ENCODE data around the gene CX3CR1.
"Not testable (repeated sequence)": the region's sequence is repeated elsewhere in the genome, so short reads cannot be mapped to it uniquely, and the experiment has no call there.

Gene CX3CR1

DNA sequence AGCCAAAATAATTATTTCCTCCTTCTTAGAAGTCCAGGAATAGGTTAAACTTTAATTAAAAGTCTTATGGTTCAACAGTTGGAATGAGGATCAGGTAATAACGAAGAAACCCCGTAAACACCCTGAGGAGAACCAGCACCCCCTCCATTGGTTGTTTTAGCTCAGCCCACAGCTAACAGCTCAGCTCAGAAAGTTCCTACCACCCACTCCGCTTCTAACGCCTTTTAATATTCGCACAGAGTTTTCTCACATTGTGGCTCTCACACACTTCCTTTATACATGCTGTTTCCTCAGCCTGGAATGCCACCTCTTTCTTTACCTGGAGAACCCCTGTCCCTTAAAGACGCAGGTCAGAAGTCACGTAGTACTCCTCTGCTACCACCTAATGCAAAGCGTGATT is 17.0 kb downstream of the CX3CR1 start:
- no peak for DNase-seq

DNA sequence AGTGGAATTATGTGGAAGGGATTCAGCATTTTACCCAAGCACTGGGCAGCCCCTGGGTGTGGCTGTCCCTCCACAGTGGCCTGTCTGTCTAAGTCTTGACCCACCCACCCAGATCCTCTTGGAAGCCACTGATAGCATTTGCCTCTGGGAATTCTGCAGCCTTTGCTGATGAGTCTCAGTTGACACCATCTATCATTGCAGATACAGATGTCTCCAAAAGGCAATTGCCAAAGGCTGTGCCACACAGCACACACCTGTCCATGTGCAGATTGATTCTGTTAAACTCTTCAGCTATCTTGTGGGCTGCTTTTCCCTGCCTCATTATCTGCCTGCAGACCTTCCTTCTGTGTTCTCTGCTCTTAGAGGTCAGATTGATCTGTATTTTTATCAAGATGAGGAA is 18.1 kb downstream of the CX3CR1 start:
- DNase-seq, result no peak

GRCh38 chr3:39260957-39261356 is 18.9 kb downstream of the CX3CR1 start:
- DNase-seq, result peak; percentile 72

DNA sequence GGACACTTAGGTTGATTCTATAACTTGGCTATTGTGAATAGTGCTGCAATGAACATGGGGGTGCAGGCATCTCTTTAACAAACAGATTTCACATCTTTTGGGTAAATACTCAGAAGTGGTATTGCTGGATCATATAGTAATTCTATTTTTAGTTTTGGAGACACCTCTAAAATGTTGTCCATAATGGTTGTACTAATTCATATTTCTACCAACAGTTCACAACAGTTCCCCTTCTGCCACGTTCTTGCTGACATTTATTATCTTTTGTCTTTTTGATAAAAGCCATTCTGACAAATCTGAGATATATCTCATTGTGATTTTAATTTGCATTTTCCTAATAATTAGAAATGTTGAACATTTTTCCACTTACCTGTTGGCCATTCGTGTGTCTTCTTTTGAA is 19.5 kb downstream of the CX3CR1 start:
- DNase-seq, result no peak

DNA sequence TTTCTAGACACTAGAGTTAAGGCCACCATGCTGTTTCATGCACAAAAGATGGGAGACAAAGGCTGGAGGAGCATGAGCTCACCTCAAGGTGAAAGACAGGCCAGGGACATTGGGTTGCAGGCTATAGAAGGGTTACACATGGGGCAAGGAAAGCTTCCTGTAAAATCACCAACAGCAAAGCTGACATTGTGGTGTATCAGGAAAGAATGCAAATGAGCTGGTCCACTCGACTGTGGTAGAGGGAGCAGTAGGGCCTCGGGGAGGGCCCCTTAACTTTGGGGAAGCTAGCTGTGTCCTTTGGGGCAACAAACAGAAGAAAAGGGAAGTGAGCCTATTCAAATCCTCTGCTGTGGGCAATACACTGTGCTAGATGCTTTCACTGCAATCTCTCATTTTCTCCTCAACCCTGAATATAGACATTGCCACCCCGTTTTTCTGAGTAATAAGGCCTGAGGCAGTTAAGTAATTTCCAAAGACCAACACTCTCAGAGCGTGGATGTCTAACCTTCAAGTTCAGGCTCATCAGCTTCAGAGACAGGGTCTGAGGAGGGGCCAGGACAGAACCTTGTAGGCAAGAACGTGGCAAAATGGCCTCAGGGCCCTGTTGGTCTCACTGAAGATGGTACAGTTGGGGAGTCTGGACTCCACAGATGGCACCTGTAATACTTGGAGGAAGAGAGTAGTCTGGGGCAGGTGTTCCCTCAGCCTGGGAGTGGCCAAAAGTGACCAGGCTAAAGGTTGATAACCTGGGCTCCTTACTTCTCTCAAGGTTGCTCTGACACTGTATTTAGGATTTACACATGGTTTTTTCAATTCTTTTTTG is 24.1 kb downstream of the CX3CR1 start:
- DNase-seq, result peak; percentile 8

DNA sequence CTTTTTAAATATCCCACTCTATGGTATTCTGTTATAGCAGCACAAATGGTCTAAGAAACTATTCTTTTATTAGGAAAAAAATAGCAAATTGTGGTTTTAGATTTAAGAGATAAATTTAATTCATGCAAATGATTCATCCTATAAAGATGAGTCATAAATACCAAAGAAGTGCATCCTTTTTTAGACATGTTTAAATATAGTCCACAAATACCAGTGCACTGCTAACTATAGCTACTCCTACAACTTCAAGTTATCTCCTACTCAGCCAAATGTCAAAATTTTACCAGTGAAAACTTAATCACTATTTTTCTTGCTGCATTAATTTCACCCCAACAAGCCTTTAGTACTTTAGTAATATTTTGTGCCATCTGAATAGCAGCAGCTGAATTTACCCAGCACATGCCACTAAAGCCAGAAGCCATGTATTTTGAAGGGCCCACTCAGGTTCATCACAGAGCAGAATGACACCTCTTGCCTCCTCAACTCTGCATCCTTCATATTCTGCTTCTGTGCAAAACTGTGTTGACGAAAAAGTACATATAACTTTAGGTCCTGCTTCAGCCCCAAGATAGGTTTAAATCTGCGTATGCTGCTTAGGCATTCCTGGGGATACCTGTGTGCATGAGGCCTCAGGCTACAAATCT is 24.9 kb downstream of the CX3CR1 start:
- no peak for DNase-seq

GRCh38 chr3:39251576-39251975 is 28.3 kb downstream of the CX3CR1 start:
- DNase-seq, result no peak

- DNase-seq, result no peak
These were observed 29.6 kb downstream of the CX3CR1 start for GRCh38 chr3:39250116-39250747.

- peak; percentile 12 for DNase-seq
These were observed 30.3 kb downstream of the CX3CR1 start for GRCh38 chr3:39249453-39250115.

DNA sequence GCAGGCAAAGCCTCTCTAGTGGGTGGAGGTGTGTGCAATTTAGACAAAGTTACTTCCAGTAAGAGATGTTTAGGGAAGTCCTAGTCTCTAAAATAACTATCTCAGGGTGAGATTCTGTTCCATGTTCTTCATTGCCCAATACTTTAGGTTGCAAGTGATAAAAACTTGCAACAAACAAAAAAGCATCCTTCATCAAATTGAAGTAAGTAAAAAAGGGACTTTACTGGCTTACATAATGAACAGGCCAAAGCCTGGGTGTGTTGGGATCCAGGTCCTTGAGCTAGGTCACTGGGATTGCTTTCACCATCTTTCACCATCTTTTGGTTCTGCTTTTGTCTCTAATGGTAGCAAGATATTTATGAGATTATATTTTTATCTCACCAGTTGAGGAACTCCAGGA is 38.3 kb downstream of the CX3CR1 start:
- DNase-seq, result no peak

- DNase-seq, result no peak
These were observed 42.8 kb downstream of the CX3CR1 start for GRCh38 chr3:39237027-39237426.

DNA sequence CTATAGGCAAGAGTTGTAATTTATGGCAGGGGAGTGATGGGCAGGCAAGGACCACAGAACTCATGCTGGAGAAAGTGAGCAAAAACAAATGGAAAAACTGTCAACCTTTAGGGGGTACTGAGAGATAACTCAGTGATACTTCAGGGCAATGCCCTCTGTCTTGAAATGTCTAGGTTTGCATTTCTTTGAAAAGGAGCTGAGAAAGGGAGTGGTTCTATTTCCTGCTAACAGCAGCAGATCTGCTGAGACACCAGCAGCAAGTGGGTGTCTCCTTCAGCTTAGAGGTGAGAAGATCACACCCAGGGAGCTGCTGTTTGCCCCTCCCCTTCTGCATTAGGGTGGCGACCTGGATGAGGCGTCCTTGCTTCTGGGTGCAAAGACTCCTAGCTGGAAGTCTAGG is 45.2 kb downstream of the CX3CR1 start:
- DNase-seq, result peak; percentile 13

DNA sequence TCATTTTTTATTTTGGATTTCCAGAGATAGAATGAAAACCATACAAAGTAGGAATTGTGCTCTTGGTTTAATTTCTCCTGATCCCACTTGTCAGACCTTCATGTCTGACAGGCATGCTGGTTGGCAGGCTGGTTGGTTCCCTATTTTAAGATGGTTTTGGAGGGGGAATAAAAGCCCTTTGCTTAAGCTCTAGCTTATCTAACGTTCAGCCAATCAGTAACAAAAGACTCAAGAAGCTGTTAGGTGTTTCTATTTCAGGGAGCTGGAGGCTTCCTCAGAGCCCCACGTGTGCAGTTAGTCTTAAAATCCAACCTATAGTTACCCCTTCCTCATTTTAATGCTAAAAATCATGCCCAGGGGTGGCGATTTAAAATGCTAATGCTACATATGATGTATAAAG is 47.0 kb downstream of the CX3CR1 start:
- no peak for DNase-seq

DNA sequence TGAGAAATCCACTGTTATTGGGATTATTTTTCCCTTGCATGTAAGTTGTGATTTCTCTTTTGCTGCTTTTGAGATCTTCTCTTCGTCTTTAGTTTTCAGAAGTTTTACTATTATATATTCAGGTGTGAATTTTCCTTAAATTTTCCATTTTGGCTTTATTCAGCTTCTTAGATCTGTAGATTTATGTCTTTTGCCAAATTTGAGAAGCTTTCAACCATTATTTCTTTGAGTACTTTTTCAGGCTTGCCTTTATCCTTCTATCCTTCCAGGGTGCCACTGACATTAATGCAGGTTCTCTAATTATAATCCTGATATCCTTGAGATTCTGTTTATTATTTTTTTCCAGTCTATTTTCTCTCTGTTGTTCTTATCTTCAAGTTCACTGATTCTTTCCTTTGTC is 49.4 kb downstream of the CX3CR1 start:
- DNase-seq, result no peak

- DNase-seq, result no peak
These were observed 51.3 kb downstream of the CX3CR1 start for GRCh38 chr3:39228496-39228895.

DNA sequence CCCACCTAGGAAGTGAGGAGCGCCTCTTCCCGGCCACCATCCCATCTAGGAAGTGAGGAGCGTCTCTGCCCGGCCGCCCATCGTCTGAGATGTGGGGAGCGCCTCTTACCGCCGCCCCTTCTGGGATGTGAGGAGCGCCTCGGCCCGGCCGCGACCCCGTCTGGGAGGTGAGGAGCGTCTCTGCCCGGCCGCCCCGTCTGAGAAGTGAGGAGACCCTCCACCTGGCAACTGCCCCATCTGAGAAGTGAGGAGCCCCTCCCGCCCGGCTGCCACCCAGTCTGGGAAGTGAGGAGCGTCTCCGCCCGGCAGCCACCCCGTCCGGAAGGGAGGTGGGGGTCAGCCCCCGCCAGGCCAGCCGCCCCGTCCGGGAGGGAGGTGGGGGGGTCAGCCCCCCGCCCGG is 52.2 kb downstream of the CX3CR1 start:
- DNase-seq, result not testable (repeated sequence)

- DNase-seq, result no peak
These were observed 53.6 kb downstream of the CX3CR1 start for GRCh38 chr3:39226106-39226741.

DNA sequence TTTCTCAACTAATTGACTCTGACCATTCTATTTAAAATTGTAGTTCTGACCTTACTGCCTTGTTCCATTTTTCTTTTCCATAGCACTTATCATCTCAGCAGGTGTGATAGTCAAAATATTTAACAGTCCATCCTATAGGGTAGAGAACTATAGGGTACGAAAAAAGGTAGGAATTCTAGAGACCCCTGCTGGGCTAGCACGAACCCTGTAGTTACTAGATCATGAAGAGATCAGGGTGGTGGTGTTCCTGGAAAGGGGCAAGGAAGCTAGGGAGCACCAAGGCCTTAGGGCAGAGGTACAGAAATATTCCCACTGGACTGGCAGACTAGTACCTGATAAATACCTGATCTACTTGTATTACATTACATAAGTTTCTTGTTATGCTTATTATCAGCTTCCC is 55.5 kb downstream of the CX3CR1 start:
- DNase-seq, result no peak

DNA sequence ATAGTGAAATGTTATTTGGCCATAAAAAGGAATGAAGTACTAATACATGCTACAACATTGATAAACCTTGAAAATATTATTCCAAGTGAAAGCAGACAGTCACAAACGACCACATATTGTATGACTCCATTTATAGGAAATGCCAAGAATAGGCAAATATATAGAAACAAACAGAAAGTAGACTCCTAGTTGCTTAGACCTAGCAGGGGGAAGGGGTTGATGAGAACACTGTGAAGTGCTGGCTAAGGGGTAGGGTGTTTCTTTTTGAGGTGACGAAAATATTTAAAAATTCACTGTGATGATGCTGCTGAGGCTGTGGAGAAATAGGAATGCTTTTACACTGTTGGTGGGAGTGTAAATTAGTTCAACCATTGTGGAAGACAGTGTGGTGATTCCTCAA is 56.9 kb downstream of the CX3CR1 start:
- no peak for DNase-seq

- no peak for DNase-seq
These were observed 57.4 kb downstream of the CX3CR1 start for GRCh38 chr3:39222462-39222861.

DNA sequence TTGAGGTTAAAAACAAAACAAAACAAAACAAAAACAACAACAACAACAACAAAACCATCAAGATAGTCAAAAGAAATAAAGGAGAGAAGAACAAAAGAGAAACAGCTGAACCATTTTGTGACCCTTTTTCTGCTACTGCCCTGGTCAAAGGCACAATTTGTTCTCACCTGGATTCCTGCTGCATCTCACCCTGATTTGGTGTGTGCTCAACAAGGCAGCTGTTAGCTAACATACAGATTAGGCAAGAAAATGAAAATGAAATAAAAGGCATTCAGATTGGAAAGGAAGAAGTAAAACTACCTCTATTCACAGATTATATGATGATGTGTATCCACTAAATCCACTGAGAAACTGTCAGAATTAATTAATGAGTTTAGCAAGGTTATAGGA is 58.7 kb downstream of the CX3CR1 start:
- DNase-seq, result no peak

- peak; percentile 16 for DNase-seq
These were observed 59.3 kb downstream of the CX3CR1 start for GRCh38 chr3:39220407-39221140.
